H1 (cell line): ENCODE measurements around the gene LRP8. TPM values are rescaled to one million over a fixed set of nuclear protein-coding genes. Genes with fewer than 3 reads are reported as not detected.
A peak's percentile ranks its signal among the peaks of the same experiment; 100 is the strongest.

ENCODE experiments used
- CTCF ChIA-PET: fragments of 300-600 bp; sonication (Branson Sonifier 250); formaldehyde crosslinking; loops from one replicate; lab custom pipeline; 2021; ENCODE audit not compliant: partially characterized antibody; lab: Charles Lee
- POLR2A ChIA-PET: fragments of 300-600 bp; sonication (Branson Sonifier 250); formaldehyde crosslinking; loops from one replicate; lab custom pipeline; 2021; ENCODE audit warnings: inconsistent platforms; ENCODE audit not compliant: partially characterized antibody; lab: Charles Lee
- DNase-seq, 2 experiments: peaks; one replicate each; pipeline versions ENCODE4 v3.0.0 to v3.0.0-alpha.2; 2010 to 2022; ENCODE audit warnings: low spot score in 2 of 2, low read depth in 1 of 2, mixed read lengths in 1 of 2
- FAIRE-seq: peaks from 2 replicates; lab custom pipeline; 2011; peaks lifted over from hg19 to GRCh38; lab: Jason Lieb, UNC
- H2AFZ ChIP-seq: 2 replicates; pipeline ENCODE4 v1.8.1; 2012; ENCODE audit warnings: low read length, inconsistent platforms
- H2AK5ac ChIP-seq: 2 replicates; pipeline ENCODE4 v1.6.1; 2013; ENCODE audit warnings: low read depth, low read length
- H2BK120ac ChIP-seq: replicated peaks from 2 replicates; pipeline ENCODE3; 2013; ENCODE audit warnings: low read depth, low read length, inconsistent platforms
- H2BK12ac ChIP-seq: 2 replicates; pipeline ENCODE4 v1.6.1; 2013; ENCODE audit warnings: low read depth, low read length
- H2BK15ac ChIP-seq: 2 replicates; pipeline ENCODE4 v1.6.1; 2013; ENCODE audit warnings: low read length
- H2BK20ac ChIP-seq: 2 replicates; pipeline ENCODE4 v1.6.1; 2013; ENCODE audit warnings: low read length
- H2BK5ac ChIP-seq: 2 replicates; pipeline ENCODE4 v1.6.1; 2013; ENCODE audit warnings: low read depth, low read length
- H3K14ac ChIP-seq: 2 replicates; pipeline ENCODE4 v1.6.1; 2013; ENCODE audit warnings: inconsistent platforms; ENCODE audit not compliant: insufficient read length
- H3K18ac ChIP-seq: 2 replicates; pipeline ENCODE4 v1.6.1; 2013; ENCODE audit warnings: low read length; ENCODE audit errors: extremely low read depth
- H3K23ac ChIP-seq: 2 replicates; pipeline ENCODE4 v1.6.1; 2013; ENCODE audit warnings: inconsistent platforms; ENCODE audit not compliant: insufficient read length
- H3K23me2 ChIP-seq: 2 replicates; pipeline ENCODE4 v1.6.1; 2013; ENCODE audit warnings: low read depth, low read length
- H3K27ac ChIP-seq: 2 replicates; pipeline ENCODE4 v1.6.1; 2011; ENCODE audit warnings: low read depth, low read length, inconsistent platforms
- H3K27me3 ChIP-seq, 4 experiments: replicated peaks in 1 of 4; 1 replicate in 1 of 4; 2 replicates in 3 of 4; pipeline versions ENCODE4 v1.6.1 to v1.8.1; 2011 to 2013; ENCODE audit warnings: low read length in 3 of 4, mild to moderate bottlenecking in 3 of 4, inconsistent platforms in 2 of 4, mixed read lengths in 2 of 4, moderate library complexity in 1 of 4; ENCODE audit not compliant: control insufficient read depth in 3 of 4, insufficient read depth in 3 of 4; ENCODE audit errors: extremely low read depth in 1 of 4
- H3K36me3 ChIP-seq, 4 experiments: 2 replicates each; pipeline versions ENCODE4 v1.6.1 to v1.8.1; 2011 to 2013; ENCODE audit warnings: mild to moderate bottlenecking in 4 of 4, low read length in 3 of 4, moderate library complexity in 2 of 4, control low read depth in 1 of 4, inconsistent platforms in 1 of 4; ENCODE audit not compliant: insufficient read depth in 4 of 4, control insufficient read depth in 2 of 4
- H3K4ac ChIP-seq: replicated peaks from 2 replicates; pipeline ENCODE3; 2013; ENCODE audit warnings: low read length, low read depth, mixed read lengths, inconsistent platforms; ENCODE audit not compliant: insufficient read length
- H3K4me1 ChIP-seq, 4 experiments: replicated peaks in 1 of 4; 1 replicate in 1 of 4; 2 replicates in 3 of 4; pipeline versions ENCODE4 v1.6.1 to v1.8.1; 2011 to 2013; ENCODE audit warnings: low read length in 3 of 4, inconsistent platforms in 2 of 4, mixed read lengths in 1 of 4; ENCODE audit not compliant: insufficient read depth in 4 of 4, control insufficient read depth in 3 of 4
- H3K4me2 ChIP-seq, 2 experiments: 2 replicates each; pipeline versions ENCODE4 v1.6.1 to v1.8.1; 2011 to 2013; ENCODE audit warnings: low read depth in 2 of 2, low read length in 2 of 2, control low read depth in 1 of 2, inconsistent platforms in 1 of 2, mild to moderate bottlenecking in 1 of 2; ENCODE audit not compliant: insufficient read depth in 1 of 2
- H3K4me3 ChIP-seq, 4 experiments: fragments of 200-600, 300-600 bp in 1 of 4; sonication (generic), shearing (Covaris generic), sonication (Bioruptor Twin) in 1 of 4; 2 replicates each; pipeline versions ENCODE4 v1.5.1 to v1.8.1; 2011 to 2016; ENCODE audit warnings: low read length in 4 of 4, low read depth in 3 of 4, control low read depth in 2 of 4, inconsistent platforms in 2 of 4, mild to moderate bottlenecking in 2 of 4, mixed read lengths in 1 of 4, moderate library complexity in 1 of 4; ENCODE audit not compliant: insufficient read depth in 2 of 4; ENCODE audit errors: extremely low read depth in 1 of 4
- H3K56ac ChIP-seq: replicated peaks from 2 replicates; pipeline ENCODE3; 2013; ENCODE audit warnings: low read depth, mild to moderate bottlenecking, mixed read lengths, low read length, inconsistent platforms; ENCODE audit not compliant: insufficient read length
- H3K79me1 ChIP-seq: 2 replicates; pipeline ENCODE4 v1.6.1; 2013; ENCODE audit warnings: low read depth, low read length, control low read depth
- H3K79me2 ChIP-seq, 2 experiments: 2 replicates each; pipeline versions ENCODE4 v1.6.1 to v1.8.1; 2012 to 2013; ENCODE audit warnings: low read length in 2 of 2, mild to moderate bottlenecking in 2 of 2, inconsistent platforms in 1 of 2; ENCODE audit not compliant: insufficient read depth in 2 of 2, control insufficient read depth in 1 of 2
- H3K9ac ChIP-seq, 4 experiments: replicated peaks in 1 of 4; 1 replicate in 1 of 4; 2 replicates in 3 of 4; pipeline versions ENCODE4 v1.6.1 to v1.8.1; 2011 to 2013; ENCODE audit warnings: low read depth in 3 of 4, low read length in 3 of 4, control low read depth in 2 of 4, mild to moderate bottlenecking in 2 of 4, moderate library complexity in 2 of 4, inconsistent platforms in 1 of 4; ENCODE audit errors: extremely low read depth in 1 of 4
- H3K9me3 ChIP-seq, 2 experiments: 2 replicates each; pipeline versions ENCODE4 v1.6.1 to v1.8.1; 2012 to 2013; ENCODE audit warnings: mild to moderate bottlenecking in 2 of 2, moderate library complexity in 2 of 2, control low read depth in 1 of 2, inconsistent platforms in 1 of 2, low read depth in 1 of 2, low read length in 1 of 2, mixed read lengths in 1 of 2; ENCODE audit not compliant: insufficient read depth in 2 of 2
- H4K20me1 ChIP-seq, 2 experiments: replicated peaks in 1 of 2; 2 replicates each; pipeline versions ENCODE3 to v1.8.1; 2011 to 2013; ENCODE audit warnings: inconsistent platforms in 2 of 2, low read length in 2 of 2, mild to moderate bottlenecking in 1 of 2; ENCODE audit not compliant: insufficient read depth in 2 of 2, control insufficient read depth in 1 of 2
- H4K5ac ChIP-seq: 2 replicates; pipeline ENCODE4 v1.6.1; 2013; ENCODE audit warnings: low read length, low read depth, mixed read lengths, inconsistent platforms; ENCODE audit not compliant: insufficient read length
- H4K8ac ChIP-seq: 2 replicates; pipeline ENCODE4 v1.8.0; 2013; ENCODE audit warnings: mild to moderate bottlenecking, moderate library complexity, low read length, inconsistent platforms; ENCODE audit not compliant: insufficient read depth; ENCODE audit errors: extremely low read depth
- H4K91ac ChIP-seq: replicated peaks from 2 replicates; pipeline ENCODE3; 2013; ENCODE audit warnings: low read length, mixed read lengths, inconsistent platforms; ENCODE audit not compliant: insufficient read length
- BACH1 ChIP-seq: IDR thresholded peaks from 2 replicates; pipeline ENCODE4 v1.6.1; 2012; ENCODE audit warnings: low read length, improper control_type of control experiment
- BRCA1 ChIP-seq: IDR thresholded peaks from 2 replicates; pipeline ENCODE4 v1.6.1; 2012; ENCODE audit warnings: low read depth, low read length, improper control_type of control experiment
- CHD2 ChIP-seq: IDR thresholded peaks from 2 replicates; pipeline ENCODE4 v1.6.1; 2012; ENCODE audit warnings: low read length, improper control_type of control experiment
- CREB1 ChIP-seq: IDR thresholded peaks from 2 replicates; pipeline ENCODE4 v1.6.1; 2012; ENCODE audit warnings: inconsistent platforms
- GABPA ChIP-seq: IDR thresholded peaks from 2 replicates; pipeline ENCODE4 v1.6.1; 2011; ENCODE audit warnings: mild to moderate bottlenecking, low read length, moderate library complexity, borderline replicate concordance; ENCODE audit not compliant: insufficient read depth
- RXRA ChIP-seq: IDR thresholded peaks from 2 replicates; pipeline ENCODE4 v1.6.1; 2011; ENCODE audit warnings: low read depth, mild to moderate bottlenecking, low read length, moderate library complexity; ENCODE audit not compliant: insufficient read depth
- SIN3A ChIP-seq, 2 experiments: IDR thresholded peaks in 1 of 2; conservative IDR thresholded peaks in 1 of 2; 2 replicates each; pipeline ENCODE4 v1.6.1; 2011 to 2012; ENCODE audit warnings: low read length in 2 of 2, improper control_type of control experiment in 1 of 2, low read depth in 1 of 2, mild to moderate bottlenecking in 1 of 2
- SIX5 ChIP-seq: IDR thresholded peaks from 2 replicates; pipeline ENCODE4 v1.6.1; 2011; ENCODE audit warnings: mild to moderate bottlenecking, low read depth, low read length
- SP2 ChIP-seq: IDR thresholded peaks from 2 replicates; pipeline ENCODE4 v1.6.1; 2012; ENCODE audit warnings: mild to moderate bottlenecking, low read length, inconsistent platforms
- WGBS, 2 experiments: shearing (Covaris generic) in 1 of 2; methylation state at CpG; one replicate each; pipeline versions ENCODE4 v1.1.6 to v1.1.7; 2013 to 2015; ENCODE audit warnings: low lambda C conversion rate in 2 of 2, mixed read lengths in 2 of 2, inconsistent platforms in 1 of 2, low coverage in 1 of 2, missing lambda C conversion rate in 1 of 2; ENCODE audit not compliant: insufficient replicate concordance in 2 of 2, insufficient coverage in 1 of 2, insufficient read length in 1 of 2; ENCODE audit errors: extremely low coverage in 1 of 2, missing lambda C conversion rate in 1 of 2; 5-methylcytosine and 5-hydroxymethylcytosine counted together
- polyA plus RNA-seq, 7 experiments: library from polyadenylated mRNA; depleted of rRNA in 3 of 7; stranded (reverse) in 5 of 7; unstranded in 2 of 7; fragments of >200 nt in 5 of 7; fragments of 200-250 nt in 2 of 7; gene quantifications; 1 replicate in 5 of 7; 2 replicates in 1 of 7; 4 replicates in 1 of 7; pipeline versions ENCODE4 v1.2.1 to v1.2.3, GENCODE V29; 2011 to 2013; ENCODE audit warnings: missing spikeins in 2 of 7, mixed read lengths in 2 of 7
- total RNA-seq: library from RNA; stranded (reverse); fragmentation: NEBNext Ultra II Directional; extraction: Animal tissue kit (Norgen Biotek cat#: 25700); gene quantifications from 2 replicates; pipeline ENCODE4 v1.2.1, GENCODE V29; 2021
- TF ChIP-seq, protein P1 (sequence below): IDR thresholded peaks from 2 replicates; pipeline ENCODE4 v1.6.1; 2012; ENCODE audit warnings: inconsistent platforms
- TF ChIP-seq, protein P2 (sequence below): IDR thresholded peaks from 2 replicates; pipeline ENCODE4 v1.6.1; 2011; ENCODE audit warnings: low read length, improper control_type of control experiment

LRP8 gene
- total and polyA plus RNA-seq, 2 of the 8 experiments (the other 6 are each of a cell fraction or from before 2014, with no cell fraction given) = 63.2 to 66.4 TPM

- H3K56ac ChIP-seq = no peak overlapping the region
- 87% methylated on average over 16 of the region's 17 CpGs; no CpG with 5 or more reads in 1 of the 2 experiments for WGBS, 2 experiments
- no peak overlapping the region for H3K4me2 ChIP-seq
- no peak overlapping the region for H2BK15ac ChIP-seq
- no peaks in the 10 kb centered on the region for H3K27me3 ChIP-seq
- H4K20me1 ChIP-seq = peaks cover 29 to 59% of the 10 kb centered on the region in 2 experiments
- H3K9ac ChIP-seq = no peak overlapping the region; a peak in 1 of 7 replicates
- no peaks in the 10 kb centered on the region for H3K9me3 ChIP-seq
- no peak for DNase-seq
- H3K79me2 ChIP-seq = peaks cover 3 to 77% of the 10 kb centered on the region in 2 experiments; a peak in 3 of 4 replicates
- no peak overlapping the region for H3K18ac ChIP-seq
- CTCF ChIA-PET = interaction anchor here (0.9 to 3.5 kb wide), 13 partner anchors 8 to 367 kb away, joined by 3 to 16 read pairs (median 3); no protein-coding TSS in a partner anchor
- no peak overlapping the region for H2AK5ac ChIP-seq
- H3K27ac ChIP-seq = no peak overlapping the region
- no peak overlapping the region for H2AFZ ChIP-seq
- no peak overlapping the region for H2BK20ac ChIP-seq
- H3K14ac ChIP-seq = no peak overlapping the region
- H2BK5ac ChIP-seq = peak overlapping the region; percentile 71
- H3K79me1 ChIP-seq = peaks cover 63% of the 10 kb centered on the region
- H4K5ac ChIP-seq = no peak overlapping the region
- H3K23me2 ChIP-seq = no peaks in the 10 kb centered on the region
- no peak for FAIRE-seq
- H2BK120ac ChIP-seq = no peak overlapping the region
- H4K91ac ChIP-seq = no peak overlapping the region
- peaks cover 10 to 50% (median 16%) of the 10 kb centered on the region in 4 experiments; a peak in 7 of 8 replicates for H3K36me3 ChIP-seq
- no peak overlapping the region for H3K4ac ChIP-seq
- H2BK12ac ChIP-seq = no peak overlapping the region
- no peak overlapping the region for H3K4me3 ChIP-seq
- peaks cover 0 to 12% (median 4%) of the 10 kb centered on the region in 4 experiments; a peak in 4 of 7 replicates for H3K4me1 ChIP-seq
- H4K8ac ChIP-seq = no peak overlapping the region
- H3K23ac ChIP-seq = no peak overlapping the region
- POLR2A ChIA-PET = interaction anchor here (0.8 to 3.2 kb wide), 3 partner anchors 10 to 38 kb away, joined by 3 to 17 read pairs (median 15); no protein-coding TSS in a partner anchor
- TF ChIP-seq BRCA1 (no peak), BACH1 (no peak), RXRA (no peak), CHD2 (no peak), SIX5 (no peak), SP2 (no peak), CREB1 (no peak), SIN3A (conservative IDR thresholded peaks at IDR 0.05 in 1 of 2, IDR thresholded peaks at IDR 0.05 in 1 of 2; ENCODE audit: low read depth in 1 of 2, low read length in 2 of 2) (no peak), GABPA (no peak)
- TF ChIP-seq, protein P1, sequence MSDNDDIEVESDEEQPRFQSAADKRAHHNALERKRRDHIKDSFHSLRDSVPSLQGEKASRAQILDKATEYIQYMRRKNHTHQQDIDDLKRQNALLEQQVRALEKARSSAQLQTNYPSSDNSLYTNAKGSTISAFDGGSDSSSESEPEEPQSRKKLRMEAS = no peak
- TF ChIP-seq, protein P2, sequence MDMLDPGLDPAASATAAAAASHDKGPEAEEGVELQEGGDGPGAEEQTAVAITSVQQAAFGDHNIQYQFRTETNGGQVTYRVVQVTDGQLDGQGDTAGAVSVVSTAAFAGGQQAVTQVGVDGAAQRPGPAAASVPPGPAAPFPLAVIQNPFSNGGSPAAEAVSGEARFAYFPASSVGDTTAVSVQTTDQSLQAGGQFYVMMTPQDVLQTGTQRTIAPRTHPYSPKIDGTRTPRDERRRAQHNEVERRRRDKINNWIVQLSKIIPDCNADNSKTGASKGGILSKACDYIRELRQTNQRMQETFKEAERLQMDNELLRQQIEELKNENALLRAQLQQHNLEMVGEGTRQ = no peak
Measured at GRCh38 chr1:53316766-53317581, 10.9 kb downstream of the LRP8 start.
